Medulla oblongata (tissue), 1 donor: Measurements from ENCODE around the gene IL36A.

ENCODE experiments used
- DNase-seq: peaks from one replicate; pipeline ENCODE4 v3.0.0-alpha.2; 2015; ENCODE audit errors: extremely low spot score

Gene IL36A

DNA sequence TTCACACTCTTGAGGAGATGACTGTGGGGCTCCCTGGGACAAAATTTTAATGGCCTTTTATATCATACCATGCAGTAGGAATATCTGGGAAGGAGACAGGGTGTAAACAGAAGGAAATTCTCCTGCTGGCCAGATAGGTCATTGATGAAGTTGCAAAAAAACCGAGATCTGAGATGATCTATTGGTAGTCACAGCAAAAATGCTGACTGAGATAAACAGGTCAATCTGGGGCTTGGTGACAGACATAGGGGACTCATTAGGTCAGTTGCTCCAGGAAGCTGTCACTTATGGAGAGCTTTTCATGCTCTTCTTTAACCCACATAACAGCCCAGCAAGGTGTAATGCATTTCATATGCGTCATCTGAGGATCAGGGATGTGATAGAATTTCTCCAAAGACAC, 2.6 kb upstream of the IL36A start:
- DNase-seq = no peak

DNA sequence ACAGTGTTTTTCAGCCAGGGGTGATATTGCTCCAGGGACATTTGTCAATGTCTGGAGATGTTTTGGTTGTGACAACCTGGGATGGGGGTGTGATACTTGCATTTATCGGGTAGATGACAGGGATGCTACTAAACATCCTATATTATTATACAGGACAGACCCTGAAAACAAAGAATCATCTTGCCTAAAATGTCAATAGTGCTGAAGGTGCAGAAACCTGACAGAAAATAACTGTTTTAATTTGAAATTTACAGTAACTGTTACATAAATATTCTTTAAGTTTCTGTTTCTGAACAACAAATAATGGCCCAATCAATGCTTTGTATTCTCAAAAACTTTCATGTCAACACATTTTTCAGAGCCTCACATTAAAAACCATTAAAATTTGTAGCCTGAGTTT, 2.0 kb downstream of the IL36A start:
- no peak for DNase-seq

GRCh38 chr2:113009622-113010021, 4.4 kb downstream of the IL36A start:
- DNase-seq = no peak

GRCh38 chr2:113010088-113010487, 4.8 kb downstream of the IL36A start:
- DNase-seq = no peak

- DNase-seq = no peak
These were observed 5.8 kb downstream of the IL36A start for GRCh38 chr2:113011108-113011507.

GRCh38 chr2:113012436-113013335, 7.4 kb downstream of the IL36A start:
- no peak for DNase-seq

- DNase-seq = no peak
These were observed 8.0 kb downstream of the IL36A start for GRCh38 chr2:113013336-113013661.

DNA sequence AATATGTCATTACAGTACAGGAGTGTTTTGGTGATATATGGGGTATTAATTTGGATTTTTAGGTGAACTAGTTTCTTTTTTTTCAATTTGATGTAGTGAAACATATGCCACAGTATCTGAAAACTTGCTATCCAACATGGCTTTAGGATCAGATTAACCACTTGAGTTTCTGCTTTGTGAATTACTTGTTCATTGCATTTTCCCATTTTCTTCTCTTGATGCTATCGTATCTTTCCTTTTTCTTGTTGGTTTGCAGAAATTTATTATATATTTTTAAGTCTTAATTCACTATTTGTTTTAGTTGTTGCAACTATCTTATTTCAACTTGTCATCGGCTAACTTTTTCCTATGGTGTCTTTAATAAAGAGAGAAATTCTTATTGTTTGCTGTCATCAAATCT, 8.8 kb downstream of the IL36A start:
- no peak for DNase-seq

GRCh38 chr2:113015042-113015441, 9.8 kb downstream of the IL36A start:
- no peak for DNase-seq

- DNase-seq = no peak
These were observed 10.4 kb downstream of the IL36A start for GRCh38 chr2:113015655-113016054.

- DNase-seq = no peak
These were observed 13.2 kb downstream of the IL36A start for GRCh38 chr2:113018509-113018908.

- DNase-seq = no peak
These were observed 16.1 kb downstream of the IL36A start for GRCh38 chr2:113021312-113021711.

DNA sequence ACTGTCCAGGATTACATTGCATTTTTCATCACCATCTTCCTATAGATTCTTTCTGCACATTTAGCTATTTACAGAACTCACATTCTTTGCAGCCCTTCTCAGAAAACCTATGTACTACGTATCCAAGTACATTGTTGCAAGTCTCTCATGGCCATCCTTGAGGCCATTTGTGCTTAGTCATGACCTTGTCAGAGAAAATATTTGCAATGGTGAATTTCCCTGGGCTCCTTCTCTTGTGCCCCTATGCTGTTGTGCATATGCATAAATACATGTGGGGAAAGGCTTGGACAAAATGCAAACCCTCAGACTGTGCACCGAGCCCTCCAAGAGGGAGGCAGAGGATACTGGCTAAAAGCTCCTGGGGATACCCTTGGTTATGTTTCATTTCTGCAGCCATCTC, 19.5 kb downstream of the IL36A start:
- DNase-seq = no peak

- DNase-seq = peak; percentile 14
These were observed 20.5 kb downstream of the IL36A start for GRCh38 chr2:113025737-113026136.

DNA sequence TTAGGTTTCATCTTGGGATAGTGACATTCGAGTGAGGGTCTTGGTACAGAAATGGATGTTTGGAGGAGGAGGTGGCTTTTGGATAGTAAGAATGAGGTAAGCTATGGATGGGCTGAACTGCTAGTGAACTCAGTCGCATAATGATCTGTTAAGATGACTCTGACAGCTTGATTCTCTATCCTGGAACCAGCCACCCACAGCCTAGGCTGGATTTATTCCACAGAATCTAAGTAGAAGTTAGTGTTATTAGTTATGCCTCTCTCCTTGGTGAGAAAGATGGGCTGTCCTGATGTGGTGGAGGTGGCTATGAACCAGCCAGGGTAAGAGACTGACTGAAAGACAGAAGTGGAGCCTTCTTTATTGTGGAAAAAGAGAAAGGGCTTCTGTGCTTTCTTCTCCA, 22.4 kb downstream of the IL36A start:
- DNase-seq = no peak

GRCh38 chr2:113028112-113028511, 22.9 kb downstream of the IL36A start:
- no peak for DNase-seq

DNA sequence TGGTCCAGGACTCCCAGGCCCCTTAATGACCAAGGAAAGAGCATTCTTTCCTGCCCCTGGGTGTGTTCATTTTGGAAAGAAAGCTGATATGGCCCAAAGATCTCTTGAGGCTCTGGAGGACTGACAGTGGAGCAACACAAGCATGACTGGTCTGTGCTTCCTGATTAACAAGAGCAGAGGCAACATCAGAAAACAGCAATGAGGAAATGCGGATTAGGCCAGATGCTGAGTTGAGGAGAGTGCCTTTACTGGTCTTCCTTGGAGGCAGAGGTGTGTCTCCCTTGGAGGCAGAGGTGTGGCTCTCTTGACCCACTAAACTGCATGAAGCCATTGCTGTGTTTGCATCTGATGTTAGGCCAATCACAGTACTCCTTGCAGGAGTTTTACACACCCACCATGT, 27.5 kb downstream of the IL36A start:
- DNase-seq = no peak

DNA sequence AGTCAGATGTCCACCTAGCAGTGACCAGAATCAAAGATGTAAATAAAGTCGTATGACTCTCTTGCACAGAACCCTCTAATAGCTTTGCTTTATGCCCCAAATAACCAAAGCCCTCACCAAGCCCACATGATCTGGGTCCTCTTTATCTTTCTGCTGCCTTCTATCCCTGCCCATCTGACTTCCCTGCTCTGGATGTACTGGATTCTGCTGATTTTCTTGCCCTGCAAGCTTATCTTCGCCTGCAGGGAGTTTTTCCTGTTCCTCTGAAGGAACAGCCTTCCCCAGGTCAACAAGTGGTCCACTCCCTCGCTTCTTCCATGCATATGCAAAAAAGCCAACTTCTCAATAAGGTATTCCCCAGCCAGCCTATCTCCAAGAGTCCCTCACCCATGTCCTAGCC, 28.8 kb downstream of the IL36A start:
- no peak for DNase-seq

GRCh38 chr2:113036763-113037162, 31.5 kb downstream of the IL36A start:
- DNase-seq = no peak

DNA sequence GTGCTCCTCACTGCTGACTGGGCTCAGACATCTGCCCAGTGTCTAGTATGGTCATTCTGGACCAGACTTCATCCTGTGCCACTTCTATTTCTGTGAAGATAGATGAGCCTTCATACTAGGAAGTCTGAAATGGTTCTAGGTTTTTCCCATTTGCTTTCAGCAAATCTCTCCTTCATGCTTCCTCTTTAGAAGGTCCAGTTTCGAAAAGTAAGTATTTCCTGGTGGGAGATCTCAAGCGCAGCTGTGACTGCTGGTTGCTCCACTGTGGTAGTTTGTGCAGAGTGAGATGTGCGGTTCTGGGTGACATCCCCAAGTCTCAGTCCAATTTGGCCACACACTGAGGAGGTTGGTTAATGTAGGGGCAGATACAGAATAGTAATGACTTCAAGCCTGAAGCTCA, 33.0 kb downstream of the IL36A start:
- no peak for DNase-seq

GRCh38 chr2:113039158-113039557, 33.9 kb downstream of the IL36A start:
- DNase-seq = no peak

DNA sequence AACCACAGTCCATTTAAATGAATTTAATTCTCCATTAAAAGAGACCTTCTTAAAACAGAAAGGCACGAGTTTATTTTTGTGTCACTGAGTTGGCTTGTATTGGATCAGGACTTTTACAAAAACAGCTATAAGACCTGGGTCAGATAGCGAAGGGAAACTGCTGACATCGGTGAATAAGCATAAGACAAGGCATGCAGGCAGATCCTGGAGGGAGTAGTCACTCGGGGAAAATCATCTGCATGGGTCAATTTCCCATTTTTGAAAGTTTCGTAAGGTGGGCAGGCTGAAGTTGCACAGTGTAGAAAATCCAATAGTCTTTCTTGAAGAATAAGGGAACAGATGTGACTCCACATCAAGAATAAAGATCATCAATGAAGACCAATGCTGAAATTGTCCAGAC, 34.5 kb downstream of the IL36A start:
- DNase-seq = no peak

DNA sequence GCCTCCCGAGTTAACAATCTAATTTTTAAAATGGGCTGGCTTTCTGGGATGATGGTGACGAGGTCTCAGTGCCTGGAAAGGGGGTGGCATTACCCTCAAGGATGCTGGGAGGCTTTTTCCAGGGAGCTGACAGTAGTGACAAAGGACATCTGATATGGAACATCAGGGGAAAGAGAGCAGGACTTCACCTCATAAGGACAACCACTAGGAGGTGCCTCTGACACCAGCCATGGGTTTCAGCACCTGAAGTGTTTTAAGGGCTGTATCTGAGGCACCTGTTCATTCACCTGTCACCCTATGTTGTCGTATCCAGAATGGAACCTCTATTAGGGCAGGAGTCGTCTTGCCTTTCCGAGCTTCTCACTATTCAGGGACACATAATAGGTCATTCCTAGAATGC, 36.6 kb downstream of the IL36A start:
- no peak for DNase-seq

- DNase-seq = no peak
These were observed 41.2 kb downstream of the IL36A start for GRCh38 chr2:113046465-113046864.
